ENCODE measurements around the gene OR13J1.

The OR13J1 gene

GRCh38 chr9:35842020-35842745 lies 28.0 kb downstream of the OR13J1 start:
- Histone ChIP-seq H2AK5ac (ENCODE audit: low read length, severe bottlenecking) (no peak overlapping the region), H3K4ac (ENCODE audit: low read depth in 1 of 2, low read length in 2 of 2) (no peak overlapping the region), H4K91ac (ENCODE audit: low read length) (peak overlapping the region; percentile 14), H2BK5ac (ENCODE audit: low read depth, low read length, poor library complexity, severe bottlenecking) (no peak overlapping the region), H3K18ac (ENCODE audit: low read depth in 1 of 2, low read length in 2 of 2) (no peak overlapping the region), H2BK120ac (ENCODE audit: low read depth, low read length) (no peak overlapping the region), H3K27me3 (ENCODE audit: control insufficient read depth in 1 of 2, insufficient read depth in 1 of 2, low read length in 2 of 2) (no peaks in the 10 kb centered on the region), H3K4me1 (ENCODE audit: control insufficient read depth, insufficient read depth, low read depth, low read length) (no peaks in the 10 kb centered on the region), H2BK15ac (ENCODE audit: low read depth, poor library complexity, severe bottlenecking) (no peak overlapping the region), H4K8ac (ENCODE audit: low read length) (no peak overlapping the region), H3K23ac (ENCODE audit: low read length in 2 of 2) (no peak overlapping the region), H3K4me2 (ENCODE audit: low read length, poor library complexity, severe bottlenecking) (no peak overlapping the region), H3K27ac (ENCODE audit: low read length, poor library complexity, severe bottlenecking) (no peak overlapping the region), H3K4me3 (ENCODE audit: insufficient read depth in 1 of 2, low read depth in 1 of 2, low read length in 2 of 2) (peak overlapping the region in 1 of 2 experiments; percentile 10), H3K9ac (ENCODE audit: low read length) (no peak overlapping the region), H3K9me3 (ENCODE audit: control insufficient read depth, low read length) (no peaks in the 10 kb centered on the region), H3K14ac (ENCODE audit: low read length in 2 of 2) (peak overlapping the region in 1 of 2 experiments; percentile 67), H3K79me1 (replicated peaks; ENCODE audit: low read length, poor library complexity, severe bottlenecking) (peaks cover 2% of the 10 kb centered on the region), H2BK12ac (ENCODE audit: low read length in 2 of 2) (no peak overlapping the region), H2AFZ (ENCODE audit: low read depth, low read length) (no peak overlapping the region), H3K36me3 (ENCODE audit: control insufficient read depth in 1 of 2, insufficient read depth in 2 of 2, low read depth in 1 of 2, low read length in 2 of 2) (peaks cover 11 to 26% of the 10 kb centered on the region in 2 experiments)
- WGBS: 94% methylated on average over 17 of the region's 17 CpGs
- peak; percentile 47 for DNase-seq

- no peak overlapping the region for H3K23ac ChIP-seq (ENCODE audit: low read length in 2 of 2)
- no CpG with 5 or more reads among the region's 5 CpGs for WGBS
- no peaks in the 10 kb centered on the region for H3K4me1 ChIP-seq (ENCODE audit: control insufficient read depth, insufficient read depth, low read depth, low read length)
- no peak overlapping the region for H4K8ac ChIP-seq (ENCODE audit: low read length)
- no peak overlapping the region for H3K27ac ChIP-seq (ENCODE audit: low read length, poor library complexity, severe bottlenecking)
- no peak overlapping the region for H2BK5ac ChIP-seq (ENCODE audit: low read depth, low read length, poor library complexity, severe bottlenecking)
- no peak overlapping the region for H3K4me2 ChIP-seq (ENCODE audit: low read length, poor library complexity, severe bottlenecking)
- H3K18ac ChIP-seq (ENCODE audit: low read depth in 1 of 2, low read length in 2 of 2): no peak overlapping the region
- H4K91ac ChIP-seq (ENCODE audit: low read length): no peak overlapping the region
- H2AFZ ChIP-seq (ENCODE audit: low read depth, low read length): no peak overlapping the region
- H3K27me3 ChIP-seq (ENCODE audit: control insufficient read depth in 1 of 2, insufficient read depth in 1 of 2, low read length in 2 of 2): no peaks in the 10 kb centered on the region
- H3K79me1 ChIP-seq (replicated peaks; ENCODE audit: low read length, poor library complexity, severe bottlenecking): peaks cover 2% of the 10 kb centered on the region
- H3K4ac ChIP-seq (ENCODE audit: low read depth in 1 of 2, low read length in 2 of 2): no peak overlapping the region
- H2BK12ac ChIP-seq (ENCODE audit: low read length in 2 of 2): no peak overlapping the region
- no peak overlapping the region for H3K4me3 ChIP-seq (ENCODE audit: insufficient read depth in 1 of 2, low read depth in 1 of 2, low read length in 2 of 2)
- H2BK15ac ChIP-seq (ENCODE audit: low read depth, poor library complexity, severe bottlenecking): no peak overlapping the region
- H2AK5ac ChIP-seq (ENCODE audit: low read length, severe bottlenecking): no peak overlapping the region
- no peaks in the 10 kb centered on the region for H3K9me3 ChIP-seq (ENCODE audit: control insufficient read depth, low read length)
- H2BK120ac ChIP-seq (ENCODE audit: low read depth, low read length): no peak overlapping the region
- DNase-seq: no peak
- H3K14ac ChIP-seq (ENCODE audit: low read length in 2 of 2): no peak overlapping the region
- H3K9ac ChIP-seq (ENCODE audit: low read length): no peak overlapping the region
- H3K36me3 ChIP-seq (ENCODE audit: control insufficient read depth in 1 of 2, insufficient read depth in 2 of 2, low read depth in 1 of 2, low read length in 2 of 2): peaks cover 5 to 21% of the 10 kb centered on the region in 2 experiments
Observed at GRCh38 chr9:35841645-35841900, 28.6 kb downstream of the OR13J1 start.

GRCh38 chr9:35840881-35841644 lies 29.1 kb downstream of the OR13J1 start:
- no peak for DNase-seq
- no peak overlapping the region for H3K4me3 ChIP-seq (ENCODE audit: insufficient read depth in 1 of 2, low read depth in 1 of 2, low read length in 2 of 2)
- peaks cover 2% of the 10 kb centered on the region for H3K79me1 ChIP-seq (replicated peaks; ENCODE audit: low read length, poor library complexity, severe bottlenecking)
- no peak overlapping the region for H3K4me2 ChIP-seq (ENCODE audit: low read length, poor library complexity, severe bottlenecking)
- H3K18ac ChIP-seq (ENCODE audit: low read depth in 1 of 2, low read length in 2 of 2): no peak overlapping the region
- H4K91ac ChIP-seq (ENCODE audit: low read length): no peak overlapping the region
- H3K23ac ChIP-seq (ENCODE audit: low read length in 2 of 2): no peak overlapping the region
- H3K14ac ChIP-seq (ENCODE audit: low read length in 2 of 2): no peak overlapping the region
- no peak overlapping the region for H3K9ac ChIP-seq (ENCODE audit: low read length)
- no peak overlapping the region for H4K8ac ChIP-seq (ENCODE audit: low read length)
- H2AK5ac ChIP-seq (ENCODE audit: low read length, severe bottlenecking): no peak overlapping the region
- H3K27me3 ChIP-seq (ENCODE audit: control insufficient read depth in 1 of 2, insufficient read depth in 1 of 2, low read length in 2 of 2): no peaks in the 10 kb centered on the region
- no peak overlapping the region for H3K27ac ChIP-seq (ENCODE audit: low read length, poor library complexity, severe bottlenecking)
- no peaks in the 10 kb centered on the region for H3K4me1 ChIP-seq (ENCODE audit: control insufficient read depth, insufficient read depth, low read depth, low read length)
- 94% methylated on average over 15 of the region's 15 CpGs for WGBS
- no peak overlapping the region for H2BK5ac ChIP-seq (ENCODE audit: low read depth, low read length, poor library complexity, severe bottlenecking)
- H2BK15ac ChIP-seq (ENCODE audit: low read depth, poor library complexity, severe bottlenecking): no peak overlapping the region
- no peaks in the 10 kb centered on the region for H3K9me3 ChIP-seq (ENCODE audit: control insufficient read depth, low read length)
- H2BK12ac ChIP-seq (ENCODE audit: low read length in 2 of 2): no peak overlapping the region
- no peak overlapping the region for H2AFZ ChIP-seq (ENCODE audit: low read depth, low read length)
- no peak overlapping the region for H3K4ac ChIP-seq (ENCODE audit: low read depth in 1 of 2, low read length in 2 of 2)
- H2BK120ac ChIP-seq (ENCODE audit: low read depth, low read length): no peak overlapping the region
- peaks cover 4 to 16% of the 10 kb centered on the region in 2 experiments for H3K36me3 ChIP-seq (ENCODE audit: control insufficient read depth in 1 of 2, insufficient read depth in 2 of 2, low read depth in 1 of 2, low read length in 2 of 2)

GRCh38 chr9:35839926-35840325 lies 30.3 kb downstream of the OR13J1 start:
- H2BK12ac ChIP-seq (ENCODE audit: low read length in 2 of 2): no peak overlapping the region
- H3K4ac ChIP-seq (ENCODE audit: low read depth in 1 of 2, low read length in 2 of 2): no peak overlapping the region
- 85% methylated on average over 5 of the region's 5 CpGs for WGBS
- no peak overlapping the region for H4K8ac ChIP-seq (ENCODE audit: low read length)
- no peak overlapping the region for H3K18ac ChIP-seq (ENCODE audit: low read depth in 1 of 2, low read length in 2 of 2)
- no peaks in the 10 kb centered on the region for H3K9me3 ChIP-seq (ENCODE audit: control insufficient read depth, low read length)
- H2AFZ ChIP-seq (ENCODE audit: low read depth, low read length): no peak overlapping the region
- H2BK5ac ChIP-seq (ENCODE audit: low read depth, low read length, poor library complexity, severe bottlenecking): no peak overlapping the region
- H3K36me3 ChIP-seq (ENCODE audit: control insufficient read depth in 1 of 2, insufficient read depth in 2 of 2, low read depth in 1 of 2, low read length in 2 of 2): peaks cover 11 to 15% of the 10 kb centered on the region in 2 experiments
- H3K79me1 ChIP-seq (replicated peaks; ENCODE audit: low read length, poor library complexity, severe bottlenecking): peaks cover 2% of the 10 kb centered on the region
- H3K4me1 ChIP-seq (ENCODE audit: control insufficient read depth, insufficient read depth, low read depth, low read length): no peaks in the 10 kb centered on the region
- DNase-seq: no peak
- no peak overlapping the region for H3K4me2 ChIP-seq (ENCODE audit: low read length, poor library complexity, severe bottlenecking)
- no peak overlapping the region for H3K4me3 ChIP-seq (ENCODE audit: insufficient read depth in 1 of 2, low read depth in 1 of 2, low read length in 2 of 2)
- no peaks in the 10 kb centered on the region for H3K27me3 ChIP-seq (ENCODE audit: control insufficient read depth in 1 of 2, insufficient read depth in 1 of 2, low read length in 2 of 2)
- H3K23ac ChIP-seq (ENCODE audit: low read length in 2 of 2): no peak overlapping the region
- H2BK15ac ChIP-seq (ENCODE audit: low read depth, poor library complexity, severe bottlenecking): no peak overlapping the region
- no peak overlapping the region for H2BK120ac ChIP-seq (ENCODE audit: low read depth, low read length)
- no peak overlapping the region for H3K9ac ChIP-seq (ENCODE audit: low read length)
- H4K91ac ChIP-seq (ENCODE audit: low read length): no peak overlapping the region
- H2AK5ac ChIP-seq (ENCODE audit: low read length, severe bottlenecking): no peak overlapping the region
- no peak overlapping the region for H3K14ac ChIP-seq (ENCODE audit: low read length in 2 of 2)
- no peak overlapping the region for H3K27ac ChIP-seq (ENCODE audit: low read length, poor library complexity, severe bottlenecking)

Measured in mesenchymal stem cell (in vitro differentiated cells and primary cell).